T-helper 1 cell treated with Interleukin-12 subunit alpha and Interleukin-12 subunit beta and Interleukin-4 antibody, amounts not matched to agents 30 ng/mL and 1 ng/mL, for 36 hours (primary cell): ENCODE results near the gene SNAI1. TPM values are rescaled to one million over a fixed set of nuclear protein-coding genes. Genes with fewer than 3 reads are reported as not detected.
"Not testable (repeated sequence)": the region's sequence is repeated elsewhere in the genome, so short reads cannot be mapped to it uniquely, and the experiment has no call there.

ENCODE experiments used
- intact Hi-C: fragments of 100-400 bp; cut with micrococcal nuclease; formaldehyde crosslinking; loops from one replicate; pipeline ENCODE4 v1.15.1; 2024
- total RNA-seq: library from RNA; stranded (reverse); gene quantifications from 2 replicates; pipeline ENCODE4 v1.2.3, GENCODE V29; 2022

SNAI1 gene
- total RNA-seq, result 0.39 and 0.51 TPM in 2 replicates

DNA sequence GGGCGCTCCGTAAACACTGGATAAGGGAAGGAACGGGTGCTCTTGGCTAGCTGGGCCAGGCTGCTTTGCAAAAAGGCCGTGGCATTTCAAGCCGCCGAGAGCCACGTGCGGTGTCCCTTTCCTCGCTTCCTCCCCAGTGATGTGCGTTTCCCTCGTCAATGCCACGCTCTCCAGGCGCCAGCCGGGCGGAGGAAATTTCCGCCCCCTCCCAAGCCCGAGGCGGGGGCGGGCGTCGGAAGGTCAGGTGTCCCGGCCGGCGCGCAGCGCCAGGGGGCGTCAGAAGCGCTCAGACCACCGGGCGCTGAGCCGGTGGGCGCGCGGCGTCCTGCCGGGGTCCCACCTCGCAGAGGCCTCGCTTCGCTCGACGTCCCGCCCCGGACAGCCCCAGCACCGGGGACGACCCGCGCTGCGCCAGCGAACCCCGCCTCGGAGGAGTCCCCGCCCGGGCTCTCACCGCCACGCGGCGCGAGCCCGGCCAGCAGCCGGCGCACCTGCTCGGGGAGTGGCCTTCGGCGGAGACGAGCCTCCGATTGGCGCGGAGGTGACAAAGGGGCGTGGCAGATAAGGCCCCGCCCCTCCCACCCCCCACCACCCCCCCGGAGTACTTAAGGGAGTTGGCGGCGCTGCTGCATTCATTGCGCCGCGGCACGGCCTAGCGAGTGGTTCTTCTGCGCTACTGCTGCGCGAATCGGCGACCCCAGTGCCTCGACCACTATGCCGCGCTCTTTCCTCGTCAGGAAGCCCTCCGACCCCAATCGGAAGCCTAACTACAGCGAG lies at the start of gene SNAI1:
SNAI1 (plus strand) TSS at position 635 of the 777 bp plus-strand sequence; CDS start at position 715, 80 bp downstream.
- intact Hi-C loops, result loop anchor here (1.0 kb wide), 3 partner anchors 46 to 478 kb away; partner anchors contain the start of gene RNF114

DNA sequence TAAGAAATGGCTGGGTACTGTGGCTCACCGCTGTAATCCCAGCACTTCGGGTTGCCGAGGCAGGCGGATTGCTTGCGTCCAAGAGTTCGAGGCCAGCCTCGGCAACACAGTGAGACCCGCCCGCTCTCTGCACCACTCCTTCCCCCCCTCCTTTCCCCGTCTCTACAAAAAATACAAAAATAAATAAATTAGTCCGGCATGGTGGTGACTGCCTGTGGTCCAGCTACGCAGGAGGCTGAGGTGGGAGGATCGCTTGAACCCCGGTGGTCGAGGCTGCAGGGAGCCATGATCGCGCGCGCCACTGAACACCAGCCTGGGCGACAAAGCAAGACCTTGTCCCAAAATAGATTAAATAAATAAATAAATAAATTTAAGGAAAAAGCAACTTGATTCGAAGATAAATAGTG lies 47.0 kb upstream of the SNAI1 start:
- intact Hi-C loops, result loop anchor here (1.0 to 5.0 kb wide), 9 partner anchors 7 to 888 kb away; partner anchors contain the start of genes CSE1L, PEDS1, PTPN1 and SLC9A8

DNA sequence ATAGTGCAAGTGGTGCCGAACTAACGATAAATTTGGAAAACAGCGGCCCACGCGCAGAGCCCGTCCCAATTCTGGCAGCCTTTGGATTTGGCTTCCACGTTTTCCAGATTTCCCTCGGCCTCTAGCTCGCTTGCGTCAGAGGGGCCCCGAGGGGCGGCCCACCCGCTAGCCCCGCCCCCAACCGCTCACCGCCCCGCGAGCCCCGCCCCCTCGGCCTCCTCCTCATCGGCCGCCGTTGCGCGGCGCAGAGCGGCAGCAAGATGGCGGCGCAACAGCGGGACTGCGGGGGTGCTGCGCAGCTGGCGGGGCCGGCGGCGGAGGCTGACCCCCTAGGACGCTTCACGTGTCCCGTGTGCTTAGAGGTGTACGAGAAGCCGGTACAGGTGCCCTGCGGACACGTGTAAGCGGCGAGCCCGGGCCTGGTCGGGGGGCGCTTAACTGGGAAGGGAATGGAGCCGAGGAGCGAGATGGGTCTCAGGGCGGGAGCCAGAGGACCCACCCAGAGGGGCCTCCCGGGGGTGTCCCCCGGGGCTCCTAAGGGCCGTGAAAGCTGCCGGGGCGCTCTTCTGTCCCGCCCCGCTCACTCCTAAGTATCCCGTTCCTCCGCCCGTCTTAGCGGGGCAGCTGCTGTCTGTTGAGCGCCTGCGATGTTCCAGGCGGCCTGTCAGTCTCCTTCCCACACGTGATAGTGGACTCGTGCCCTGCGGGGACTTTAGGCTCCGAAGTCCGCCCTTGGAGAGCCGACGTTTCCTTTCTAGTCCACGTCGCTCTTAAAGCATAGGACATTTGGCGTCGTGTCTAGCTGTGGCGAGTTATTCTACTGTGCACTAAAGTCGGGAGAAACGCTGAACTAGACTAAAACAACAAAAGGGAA lies 46.4 kb upstream of the SNAI1 start, which contains the start of gene RNF114:
RNF114 (plus strand) TSS at position 245 of the 874 bp plus-strand sequence; CDS start at position 261, 16 bp downstream.
- intact Hi-C loops, result loop anchor here (1.0 to 5.0 kb wide), 9 partner anchors 8 to 889 kb away; partner anchors contain the start of genes CSE1L, PEDS1, PTPN1 and SLC9A8

DNA sequence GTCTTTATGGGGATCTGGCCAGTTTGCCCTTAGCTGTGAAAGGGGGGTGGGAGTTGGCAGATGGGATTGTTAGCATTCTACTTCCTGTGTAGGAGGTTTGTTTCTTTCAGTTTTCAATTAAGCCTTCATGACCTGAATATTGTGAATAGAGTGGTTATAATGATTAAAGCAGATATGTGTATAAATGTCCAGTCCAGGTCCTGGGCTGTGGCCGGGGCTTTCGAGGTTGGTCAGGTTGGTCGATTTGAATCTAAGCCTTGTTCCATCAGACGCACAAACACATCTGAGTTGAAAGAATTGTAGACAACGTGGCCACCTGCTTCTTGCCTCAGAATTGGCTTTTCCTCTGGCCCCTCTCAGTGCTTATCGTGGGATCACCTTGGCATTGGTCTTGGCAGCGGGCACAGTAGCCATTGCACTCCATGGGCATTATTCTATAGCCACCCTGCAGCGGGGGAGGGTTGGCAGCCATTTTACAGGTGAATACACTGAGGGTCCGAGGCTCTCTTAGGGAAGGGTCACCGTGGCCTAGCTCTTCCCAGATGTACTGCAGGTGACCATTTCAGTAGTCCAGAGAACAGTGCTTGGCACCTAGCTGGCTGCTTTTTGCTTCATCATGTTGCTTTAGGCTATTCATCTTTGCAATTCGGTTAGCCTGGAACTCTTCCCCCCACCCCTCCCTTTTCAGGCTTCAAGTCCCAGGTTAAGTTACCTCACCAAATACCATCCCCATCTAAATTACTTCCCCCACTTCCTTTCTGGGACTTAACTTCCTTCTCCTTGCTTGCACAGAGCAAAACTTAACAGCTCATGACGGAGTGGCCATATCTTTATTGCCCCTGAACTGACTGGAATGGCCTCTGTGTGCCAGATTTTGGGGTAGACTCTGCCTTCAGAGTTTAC lies 45.5 kb upstream of the SNAI1 start:
- intact Hi-C loops, result loop anchor here (1.0 to 5.0 kb wide), 6 partner anchors 125 to 890 kb away; partner anchors contain the start of genes CSE1L, PEDS1, PTPN1 and SLC9A8

DNA sequence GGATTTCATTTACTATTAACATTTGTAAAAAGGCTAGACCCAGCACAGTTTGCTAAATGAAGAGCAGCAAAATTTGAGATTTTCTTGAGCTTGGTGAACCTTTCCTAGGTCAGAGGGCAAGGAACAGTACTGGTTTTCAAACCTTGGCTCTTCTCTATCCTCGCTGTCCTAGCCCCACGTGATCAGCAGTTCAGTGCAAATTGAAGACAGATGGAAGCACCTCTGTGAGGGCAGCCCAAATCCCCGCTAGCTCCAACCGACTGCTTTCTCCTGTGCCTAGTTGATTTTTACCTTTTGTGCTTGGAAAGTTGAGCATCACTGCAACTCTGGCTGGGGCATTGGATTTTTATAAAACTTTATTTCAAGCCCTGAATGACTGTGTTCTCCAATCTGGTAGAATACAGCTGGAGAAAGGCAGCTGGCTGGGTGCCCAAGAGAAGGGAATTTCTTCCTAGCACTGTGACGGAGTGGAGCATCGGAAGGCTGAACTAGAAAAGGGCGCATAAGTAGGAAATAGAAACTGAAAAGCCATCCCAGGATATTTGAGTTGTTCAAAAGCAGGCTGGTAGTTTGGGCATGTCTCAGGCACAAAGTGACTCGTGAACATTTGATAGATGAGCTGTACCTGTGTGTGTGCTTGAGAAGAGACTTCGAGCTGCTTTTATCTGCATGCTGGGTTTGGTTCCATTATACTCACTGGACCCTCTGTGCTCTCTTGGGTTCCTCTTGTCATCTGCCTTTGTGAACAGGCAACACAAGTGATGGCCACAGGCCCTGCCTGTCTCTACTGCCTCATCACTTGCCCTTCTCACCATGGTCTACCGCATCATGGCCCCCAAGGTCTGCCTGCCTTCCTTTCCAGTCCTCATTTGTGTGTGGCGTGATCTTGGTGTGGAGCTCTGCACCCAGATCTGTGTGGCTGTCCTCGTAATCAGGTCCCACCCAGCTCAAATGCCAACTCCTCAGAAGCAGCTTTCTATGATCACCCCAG lies 44.3 kb upstream of the SNAI1 start:
- intact Hi-C loops, result loop anchor here (5.0 kb wide), 2 partner anchors 126 to 891 kb away; partner anchors contain the start of genes CSE1L and SLC9A8

DNA sequence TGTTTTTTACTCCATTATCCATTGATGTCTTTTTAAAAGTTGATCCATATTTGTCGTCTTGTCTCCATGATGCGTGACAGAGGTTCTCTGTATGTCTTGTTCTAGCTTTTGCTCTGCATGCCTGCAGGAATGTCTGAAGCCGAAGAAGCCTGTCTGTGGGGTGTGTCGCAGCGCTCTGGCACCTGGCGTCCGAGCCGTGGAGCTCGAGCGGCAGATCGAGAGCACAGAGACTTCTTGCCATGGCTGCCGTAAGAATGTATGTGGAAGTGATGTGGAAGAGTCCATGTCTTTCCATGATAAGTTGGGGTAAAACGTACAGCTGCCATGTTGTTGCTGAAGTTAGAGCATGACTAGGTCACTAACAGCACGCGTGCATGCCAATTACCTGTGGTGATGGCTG lies 41.3 kb upstream of the SNAI1 start:
- intact Hi-C loops, result no loop called here

DNA sequence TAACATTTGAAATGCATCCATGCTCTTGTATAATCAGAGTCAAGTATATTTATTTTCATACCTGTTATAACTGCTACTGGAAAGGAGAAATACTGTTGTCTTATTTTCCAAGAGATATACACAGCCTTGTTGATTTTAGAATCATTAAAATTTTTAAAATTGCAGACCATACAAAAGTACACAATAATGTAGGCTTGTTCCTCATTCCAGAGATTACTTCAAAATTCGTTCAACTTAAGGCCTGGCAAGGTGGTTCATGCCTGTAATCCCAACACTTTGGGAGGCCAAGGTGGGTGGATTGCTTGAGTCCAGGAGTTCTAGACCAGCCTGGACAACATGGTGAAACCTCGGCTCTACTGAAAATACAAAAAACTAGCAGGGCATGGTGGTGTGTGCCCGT lies 40.5 kb upstream of the SNAI1 start:
- intact Hi-C loops, result no loop called here

DNA sequence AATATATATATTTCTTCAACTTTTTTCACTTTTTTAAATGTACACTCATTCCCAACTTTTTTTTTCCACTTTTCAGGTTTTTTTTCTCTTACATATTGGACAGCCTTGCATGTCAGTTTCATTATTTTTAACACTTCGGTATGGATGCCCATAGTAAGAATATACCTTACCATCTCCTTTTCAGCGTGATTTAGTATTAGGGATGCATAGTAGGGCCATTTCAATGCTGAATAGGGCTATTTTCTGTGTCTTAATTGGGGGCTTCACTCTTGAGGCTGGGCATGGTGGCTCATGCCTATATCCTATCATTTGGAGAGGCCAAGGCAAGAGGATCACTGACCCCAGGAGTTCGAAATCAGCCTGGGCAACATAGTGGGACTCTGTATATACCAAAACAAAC lies 39.8 kb upstream of the SNAI1 start:
- intact Hi-C loops, result no loop called here

DNA sequence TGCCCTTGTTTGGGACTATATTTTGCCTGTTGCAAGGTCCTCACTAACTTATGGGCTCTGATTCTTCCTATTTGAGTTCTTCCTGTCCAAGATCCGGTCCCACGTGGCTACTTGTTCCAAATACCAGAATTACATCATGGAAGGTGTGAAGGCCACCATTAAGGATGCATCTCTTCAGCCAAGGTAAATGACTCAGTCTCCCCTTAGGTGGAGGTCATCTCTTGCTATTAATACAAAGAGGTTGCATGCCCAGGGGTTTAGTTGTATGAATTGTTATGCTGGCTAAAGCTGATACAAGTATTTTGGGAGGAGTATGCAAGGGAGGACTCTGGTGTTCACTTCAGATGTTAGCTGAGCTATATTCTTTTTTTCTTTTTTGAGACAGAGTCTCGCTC lies 37.5 kb upstream of the SNAI1 start:
- intact Hi-C loops, result no loop called here

DNA sequence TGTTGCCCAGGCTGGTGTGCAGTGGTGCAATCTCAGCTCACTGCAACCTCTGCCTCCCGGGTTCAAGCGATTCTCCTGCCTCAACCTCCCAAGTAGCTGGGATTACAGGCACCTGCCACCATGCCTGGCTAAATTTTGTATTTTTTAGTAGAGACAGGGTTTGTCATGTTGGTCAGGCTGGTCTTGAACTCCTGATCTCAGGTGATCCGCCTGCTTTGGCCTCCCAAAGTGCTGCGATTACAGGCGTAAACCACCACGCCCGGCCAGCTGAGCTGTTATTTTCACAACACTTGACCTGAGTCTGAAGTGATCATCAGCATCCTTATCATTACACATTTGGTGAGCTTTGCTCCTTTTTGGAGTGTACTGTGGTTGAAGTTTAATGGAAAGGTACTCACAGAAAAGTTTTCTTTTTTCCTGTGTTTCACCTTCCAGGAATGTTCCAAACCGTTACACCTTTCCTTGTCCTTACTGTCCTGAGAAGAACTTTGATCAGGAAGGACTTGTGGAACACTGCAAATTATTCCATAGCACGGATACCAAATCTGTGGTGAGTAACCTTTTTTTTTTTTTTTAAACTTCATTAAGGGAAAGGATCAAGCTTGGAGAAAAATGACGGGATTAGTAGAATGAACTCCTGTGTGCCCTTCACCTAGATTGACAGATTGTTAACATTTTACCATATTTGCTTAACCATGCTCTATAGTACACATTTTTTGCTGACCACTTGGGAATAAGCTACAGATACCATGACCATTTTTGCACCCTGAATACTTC lies 36.9 kb upstream of the SNAI1 start:
- intact Hi-C loops, result no loop called here

DNA sequence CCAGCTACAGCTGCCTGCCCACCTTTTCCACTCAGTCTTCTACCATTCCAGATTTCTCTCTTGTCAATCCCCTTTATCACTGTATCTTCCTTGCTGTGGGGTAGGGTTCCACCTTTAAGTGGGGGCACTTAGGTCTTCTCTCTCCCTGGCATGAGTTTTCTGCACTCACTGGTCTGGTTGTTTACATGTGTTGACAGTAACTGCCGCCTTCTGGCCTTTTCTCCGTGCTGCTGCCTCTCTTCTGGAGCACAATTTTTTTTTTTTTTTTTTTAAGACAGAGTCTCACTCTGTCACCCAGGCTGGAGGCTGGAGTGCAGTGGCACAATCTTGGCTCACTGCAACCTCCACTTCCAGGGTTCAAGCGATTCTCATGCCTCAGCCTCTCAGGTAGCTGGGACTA lies 34.6 kb upstream of the SNAI1 start:
- intact Hi-C loops, result no loop called here

DNA sequence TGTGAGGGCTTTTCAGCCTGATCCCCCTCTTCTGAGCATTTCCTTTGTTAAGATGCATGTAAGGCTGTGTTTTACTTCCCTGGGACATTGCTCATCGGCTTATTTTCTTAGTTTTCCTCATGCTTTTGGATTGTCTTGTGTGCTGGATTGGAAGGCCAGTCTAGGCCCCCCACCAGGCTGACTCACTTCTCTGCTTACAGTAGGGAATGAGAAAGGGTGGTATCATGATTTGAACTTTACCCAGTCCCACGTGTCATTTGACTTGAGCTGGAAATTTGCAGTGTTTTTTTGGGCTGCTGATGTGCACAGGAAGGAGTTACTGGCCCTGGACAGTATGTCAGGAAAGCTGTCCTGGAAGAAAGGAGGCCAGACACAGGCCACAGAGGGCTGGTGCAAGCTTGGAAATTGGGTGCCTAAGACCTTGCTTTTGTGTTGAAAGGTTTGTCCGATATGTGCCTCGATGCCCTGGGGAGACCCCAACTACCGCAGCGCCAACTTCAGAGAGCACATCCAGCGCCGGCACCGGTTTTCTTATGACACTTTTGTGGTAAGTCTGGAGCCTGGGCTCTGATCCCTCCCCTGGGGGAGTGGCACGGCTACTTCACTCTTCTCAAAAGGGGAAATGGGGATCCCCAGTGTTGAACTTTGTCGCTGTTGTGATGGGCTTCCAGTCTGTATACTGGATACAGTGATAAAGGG lies 33.8 kb upstream of the SNAI1 start:
- intact Hi-C loops, result no loop called here

DNA sequence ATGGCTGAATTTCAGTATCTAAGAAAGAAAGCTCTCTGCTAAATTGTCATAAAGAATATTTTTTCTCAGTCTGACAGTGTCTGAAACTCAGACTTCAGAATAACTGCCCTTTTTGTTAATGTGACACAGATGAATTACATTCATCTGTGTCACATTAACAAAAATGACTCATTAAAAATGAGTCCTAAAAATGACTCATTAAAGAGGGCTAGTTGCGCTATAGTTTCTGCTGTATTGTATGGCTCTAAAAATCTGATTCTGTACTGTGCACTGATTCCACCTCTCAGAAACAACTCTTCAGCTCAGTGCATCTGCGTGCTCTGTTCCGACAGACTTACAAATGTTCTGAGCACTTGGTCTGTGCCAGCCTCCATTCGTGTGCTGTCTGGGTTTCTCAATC lies 31.6 kb upstream of the SNAI1 start:
- intact Hi-C loops, result no loop called here

DNA sequence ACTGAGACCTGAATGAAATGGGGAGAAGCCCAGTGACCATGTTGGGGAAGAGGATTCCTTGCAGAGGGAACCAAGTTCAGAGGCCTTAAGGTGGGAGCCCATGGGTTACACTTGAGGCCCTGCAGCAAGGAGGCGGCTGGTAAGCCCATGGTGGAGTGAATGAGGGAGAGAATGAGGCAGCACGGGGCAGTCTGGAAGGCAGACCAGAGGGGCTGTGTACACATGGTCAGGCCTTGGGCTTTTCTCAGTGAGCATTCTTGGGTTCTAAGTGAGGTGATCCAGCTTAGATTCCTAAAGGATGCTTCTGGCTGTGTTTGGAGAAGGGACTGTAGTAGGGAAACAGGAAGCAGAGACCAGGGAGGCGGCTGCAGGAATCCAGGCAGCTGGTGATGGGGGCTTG lies 27.6 kb upstream of the SNAI1 start:
- intact Hi-C loops, result no loop called here

DNA sequence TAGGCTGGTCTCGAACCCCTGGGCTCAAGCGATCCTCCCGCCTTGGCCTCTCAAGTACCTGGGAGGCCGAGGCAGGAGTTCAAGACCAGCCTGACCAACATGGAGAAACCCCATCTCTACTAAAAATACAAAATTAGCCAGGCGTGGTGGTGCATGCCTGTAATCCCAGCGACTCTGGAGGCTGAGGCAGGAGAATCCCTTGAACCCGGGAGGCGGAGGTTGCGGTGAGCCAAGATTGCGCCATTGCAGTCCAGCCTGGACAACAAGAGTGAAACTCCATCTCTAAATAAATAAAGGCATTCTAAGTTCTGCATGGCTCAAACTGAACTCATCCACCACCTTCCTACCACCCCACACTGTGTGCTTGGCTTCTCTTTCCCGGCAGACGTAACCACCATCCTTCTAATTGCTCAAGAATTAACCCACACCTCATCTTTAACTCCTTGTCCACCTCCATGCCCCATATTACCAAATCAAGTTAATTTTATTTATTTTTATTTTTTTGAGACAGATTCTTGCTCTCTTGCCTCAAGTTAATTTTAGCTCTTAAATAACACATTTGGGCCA lies 26.9 kb upstream of the SNAI1 start:
- intact Hi-C loops, result not testable (repeated sequence)

DNA sequence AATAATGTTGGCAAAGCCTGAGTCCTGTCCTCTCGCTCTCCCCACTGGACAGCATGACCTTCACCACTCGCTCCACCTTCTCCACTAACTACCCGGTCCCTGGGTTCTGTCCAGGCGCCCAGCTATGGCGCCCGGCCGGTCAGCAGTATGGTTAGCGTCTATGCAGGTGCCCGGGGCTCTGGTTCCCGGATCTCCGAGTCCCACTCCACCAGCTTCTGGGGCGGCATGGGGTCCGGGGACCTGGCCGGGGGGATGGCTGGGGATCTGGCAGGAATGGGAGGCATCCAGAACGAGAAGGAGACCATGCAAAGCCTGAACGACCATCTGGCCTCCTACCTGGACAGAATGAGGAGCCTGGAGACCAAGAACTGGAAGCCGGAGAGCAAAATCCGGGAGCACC lies 26.1 kb upstream of the SNAI1 start:
- intact Hi-C loops, result no loop called here

DNA sequence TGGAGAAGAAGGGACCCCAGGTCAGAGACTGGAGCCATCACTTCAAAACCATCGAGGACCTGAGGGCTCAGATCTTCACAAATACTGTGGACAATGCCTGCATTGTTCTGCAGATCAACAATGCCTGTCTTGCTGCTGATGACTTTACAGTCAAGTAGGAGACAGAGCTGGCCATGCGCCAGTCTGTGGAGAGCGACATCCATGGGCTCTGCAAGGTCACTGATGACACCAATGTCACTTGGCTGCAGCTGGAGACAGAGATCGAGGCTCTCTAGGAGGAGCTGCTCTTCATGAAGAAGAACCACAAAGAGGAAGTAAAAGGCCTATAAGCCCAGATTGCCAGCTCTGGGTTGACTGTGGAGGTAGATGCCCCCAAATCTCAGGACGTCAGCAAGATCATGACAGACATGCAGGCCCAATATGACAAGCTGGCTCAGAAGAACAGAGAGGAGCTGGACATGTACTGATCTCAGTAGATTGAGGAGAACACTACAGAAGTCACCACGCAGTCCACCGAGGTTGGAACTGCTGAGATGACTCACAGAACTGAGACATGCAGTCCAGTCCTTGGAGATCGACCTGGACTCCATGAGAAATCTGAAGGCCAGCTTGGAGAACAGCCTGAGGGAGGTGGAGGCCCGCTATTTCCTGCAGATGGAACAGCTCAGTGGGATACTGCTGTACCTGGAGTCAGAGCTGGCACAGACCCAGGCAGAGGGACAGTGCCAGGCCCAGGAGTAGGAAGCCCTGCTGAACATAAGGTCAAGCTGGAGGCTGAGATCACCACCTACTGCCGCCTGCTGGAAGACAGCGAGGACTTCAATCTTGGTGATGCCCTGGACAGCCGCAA lies 25.5 kb upstream of the SNAI1 start:
- intact Hi-C loops, result not testable (repeated sequence)
